Measurements from ENCODE around the gene KLK4. TPM values are rescaled to one million over a fixed set of nuclear protein-coding genes. Genes with fewer than 3 reads are reported as not detected.

The KLK4 gene
- total and polyA plus RNA-seq, 9 of the 15 experiments (the other 6 are each of a cell fraction or from before 2014, with no cell fraction given) = not detected

- TF ChIP-seq MGA (IDR thresholded peaks at IDR 0.05) = peak; percentile 76
- TF ChIP-seq RCOR1 (IDR thresholded peaks at IDR 0.05; ENCODE audit: borderline replicate concordance in 1 of 2, low read depth in 2 of 2, low read length in 2 of 2) = peak in 1 of 2 experiments; percentile 43; a peak in 1 of 4 replicates
- peak; percentile 64 for TF ChIP-seq PKNOX1 (IDR thresholded peaks at IDR 0.05)
- no peak for TF ChIP-seq GTF2B (IDR thresholded peaks at IDR 0.05; ENCODE audit: extremely low read depth, insufficient read length)
- TF ChIP-seq BHLHE40 (IDR thresholded peaks at IDR 0.05; ENCODE audit: low read length) = peak; percentile 92
- no peak for TF ChIP-seq ZNF740 (CRISPR knock-in tag; IDR thresholded peaks at IDR 0.05)
- no peak for TF ChIP-seq ZNF740 (tag; IDR thresholded peaks at IDR 0.05)
- no peak for TF ChIP-seq KDM2B (CRISPR knock-in tag; IDR thresholded peaks at IDR 0.05)
- TF ChIP-seq DLX4 (CRISPR knock-in tag; IDR thresholded peaks at IDR 0.05) = no peak
- peak; percentile 24; the same call in 1 of the 2 replicates for TF ChIP-seq CEBPB (tag; IDR thresholded peaks at IDR 0.05)
- no peak for TF ChIP-seq ZNF57 (CRISPR knock-in tag; IDR thresholded peaks at IDR 0.05)
- no peak for TF ChIP-seq SNAPC5 (CRISPR knock-in tag; IDR thresholded peaks at IDR 0.05)
- TF ChIP-seq PHB (CRISPR knock-in tag; IDR thresholded peaks at IDR 0.05) = no peak
Observed at GRCh38 chr19:50896591-50897190, 14.5 kb downstream of the KLK4 start (continued).

Data from K562 (cell line).